SW 1271 (cell line): ENCODE results near the gene FAM181A.

Experiments
- DNase-seq, 2 experiments: peaks; one replicate each; lab custom pipeline; 2025; lab: John Stamatoyannopoulos, UW

The FAM181A gene

GRCh38 chr14:93926873-93927799, at the start of gene FAM181A:
Gene FAM181A, plus strand, starts transcription at chr14:93927344. Its CDS starts 942 bp downstream, at chr14:93928286.
- no peak for DNase-seq

- DNase-seq: no peak
Observed at GRCh38 chr14:93878212-93878611, 48.9 kb upstream of the FAM181A start.

- no peak for DNase-seq
Observed at GRCh38 chr14:93878871-93879270, 48.3 kb upstream of the FAM181A start.

GRCh38 chr14:93879362-93879983, 47.7 kb upstream of the FAM181A start:
- no peak for DNase-seq

- no peak for DNase-seq
Observed at GRCh38 chr14:93880021-93880820, 46.9 kb upstream of the FAM181A start.

DNA sequence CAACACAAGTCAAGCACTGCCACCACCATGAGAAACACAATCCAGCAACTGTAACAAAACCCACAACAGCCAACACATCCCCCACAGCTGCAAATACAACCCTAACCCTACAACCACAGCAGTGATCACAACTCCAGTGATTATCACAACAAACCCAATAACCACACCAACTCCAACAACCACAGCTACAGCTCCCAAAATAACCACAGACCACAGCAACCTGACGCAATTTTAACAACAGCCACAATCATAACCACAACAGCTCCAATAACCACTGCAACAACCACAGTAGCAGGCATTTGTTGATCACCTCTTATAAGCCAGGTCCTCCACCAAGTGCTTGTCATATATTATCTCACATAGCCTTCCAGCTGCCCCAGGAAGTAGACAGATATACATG, 42.2 kb upstream of the FAM181A start:
- DNase-seq: no peak

DNA sequence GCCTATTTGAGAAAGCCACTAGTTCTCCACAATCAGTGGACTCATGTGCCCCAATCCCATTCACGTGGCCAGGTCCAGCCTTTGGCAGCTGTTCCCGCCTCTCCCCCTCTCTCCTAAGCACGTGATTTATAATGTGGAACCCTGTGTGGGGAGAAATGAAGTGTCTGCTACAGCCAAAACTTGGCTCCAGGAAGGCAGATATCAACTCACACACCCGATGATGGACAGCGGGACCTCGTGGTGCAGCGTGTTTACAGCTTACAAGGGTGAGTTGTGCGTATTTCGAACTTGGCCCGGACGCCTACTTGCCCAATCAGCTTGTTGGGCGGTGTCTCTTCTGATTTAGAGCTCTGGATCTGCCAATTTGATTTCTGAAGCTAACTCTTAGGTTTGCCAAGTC, 38.1 kb upstream of the FAM181A start:
- DNase-seq: no peak

DNA sequence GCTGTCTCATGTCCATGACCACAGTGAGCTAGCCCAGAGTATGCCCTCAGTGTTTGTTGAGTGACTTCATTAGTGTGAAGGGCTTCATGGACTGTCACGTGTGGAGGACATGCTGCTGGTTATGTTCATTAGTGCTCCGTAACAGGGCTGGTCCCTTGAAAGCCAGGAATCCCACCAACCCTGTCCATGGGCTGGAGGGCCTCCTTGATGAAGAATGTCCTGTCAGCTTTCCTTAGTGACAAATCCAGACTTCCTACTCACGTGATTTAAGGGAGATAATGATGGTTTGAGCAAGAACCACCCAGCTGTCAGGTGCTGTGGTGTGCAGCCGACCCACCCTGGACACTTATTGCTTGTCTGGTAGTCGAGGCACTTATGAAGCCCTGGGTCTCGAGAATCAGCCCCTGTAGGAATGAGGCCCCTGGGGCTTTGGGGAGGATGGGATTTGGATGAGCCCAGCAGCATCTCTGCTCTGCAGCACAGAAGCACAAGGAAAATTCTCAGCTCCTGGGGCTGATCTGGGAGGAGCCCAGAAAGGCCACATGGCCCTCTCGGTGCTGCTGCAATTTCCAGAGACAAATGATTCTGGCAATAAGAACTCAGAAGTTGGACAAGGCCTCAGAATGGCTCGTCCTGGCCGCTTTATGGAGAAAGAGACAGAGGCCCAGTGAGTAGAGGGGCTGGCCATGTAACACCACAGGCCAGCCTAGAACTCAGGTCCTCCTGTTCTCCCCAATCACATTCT, 37.2 kb upstream of the FAM181A start:
- no peak for DNase-seq

GRCh38 chr14:93891756-93892504, 35.2 kb upstream of the FAM181A start:
- DNase-seq: no peak

DNA sequence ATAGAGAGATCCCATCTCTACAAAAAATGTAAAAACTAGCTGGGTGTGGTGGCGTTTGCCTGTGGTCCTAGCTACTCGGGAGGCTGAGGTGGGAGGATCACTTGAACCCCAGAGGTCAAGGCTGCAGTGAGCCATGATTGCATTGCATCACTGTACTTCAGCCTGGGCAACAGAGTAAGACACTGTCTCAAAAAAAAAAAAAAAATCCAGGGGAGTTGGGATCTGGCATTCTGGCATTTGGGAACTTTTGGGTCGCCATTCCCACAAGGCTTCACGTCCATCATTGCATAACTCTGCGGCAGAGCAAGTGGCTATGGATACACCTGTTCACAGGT, 34.7 kb upstream of the FAM181A start:
- no peak for DNase-seq

DNA sequence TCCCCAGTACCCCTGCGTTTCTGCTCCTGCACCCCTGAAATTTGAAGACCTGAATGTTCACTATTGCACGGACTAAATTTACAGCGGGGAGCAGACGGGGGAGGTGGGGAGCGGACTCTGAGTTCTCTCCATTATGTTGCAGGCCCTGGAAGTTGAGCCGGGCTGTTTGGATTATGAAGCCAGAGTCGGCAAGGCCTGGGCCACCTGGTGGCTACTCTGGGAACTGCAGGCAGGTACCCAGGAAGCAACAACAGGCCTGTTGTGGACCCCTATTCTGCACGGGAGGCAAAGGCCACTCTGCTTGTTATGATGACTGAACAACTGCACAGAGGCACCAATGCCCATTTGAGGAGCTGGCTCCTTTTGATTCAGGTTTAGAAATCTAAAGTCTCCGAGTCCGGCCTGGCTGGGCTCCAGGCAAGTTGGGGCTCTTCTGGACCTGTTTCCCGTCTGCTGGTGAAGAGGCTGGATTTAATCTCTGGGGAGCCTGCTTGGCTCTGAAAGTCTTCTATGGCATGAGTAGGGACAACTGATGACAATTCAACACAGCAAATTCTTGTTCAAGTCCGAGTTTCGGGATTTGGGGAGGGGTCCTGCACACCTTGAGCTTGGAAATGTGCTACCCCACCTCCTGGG, 34.1 kb upstream of the FAM181A start:
- peak in 1 of 2 experiments; percentile 22 for DNase-seq

GRCh38 chr14:93893661-93894261, 33.4 kb upstream of the FAM181A start:
- DNase-seq: no peak

DNA sequence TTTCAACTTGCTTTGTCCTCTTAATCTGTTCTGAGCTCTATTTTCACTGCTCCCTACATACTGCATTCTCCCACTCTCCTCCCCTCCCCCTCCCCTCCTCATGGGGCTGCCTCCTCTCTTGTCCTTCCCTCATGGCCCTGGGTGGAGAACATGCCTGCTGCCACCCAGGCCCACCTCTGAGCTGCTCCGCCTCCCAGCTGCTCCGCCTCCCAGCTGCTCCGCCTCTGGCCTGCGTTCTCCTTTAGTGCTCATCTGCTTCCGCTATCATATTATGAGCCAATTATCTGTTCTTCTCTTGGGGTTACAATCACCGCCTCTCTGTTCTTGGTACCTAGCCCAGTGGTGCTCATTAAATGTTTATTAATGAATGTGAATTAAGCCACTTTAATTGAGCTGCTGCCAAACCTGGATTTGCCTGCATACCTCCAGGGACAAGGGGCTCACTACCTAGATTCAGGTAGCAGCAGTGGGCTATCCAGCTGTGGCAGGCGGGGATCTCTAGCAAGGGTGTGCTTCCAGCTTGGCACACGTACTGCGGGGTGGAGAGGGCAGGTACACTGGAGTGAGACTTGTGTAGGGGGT, 32.0 kb upstream of the FAM181A start:
- no peak for DNase-seq

- DNase-seq: no peak
Observed at GRCh38 chr14:93897476-93897845, 29.7 kb upstream of the FAM181A start.

GRCh38 chr14:93898081-93898611, 29.0 kb upstream of the FAM181A start:
- DNase-seq: no peak

DNA sequence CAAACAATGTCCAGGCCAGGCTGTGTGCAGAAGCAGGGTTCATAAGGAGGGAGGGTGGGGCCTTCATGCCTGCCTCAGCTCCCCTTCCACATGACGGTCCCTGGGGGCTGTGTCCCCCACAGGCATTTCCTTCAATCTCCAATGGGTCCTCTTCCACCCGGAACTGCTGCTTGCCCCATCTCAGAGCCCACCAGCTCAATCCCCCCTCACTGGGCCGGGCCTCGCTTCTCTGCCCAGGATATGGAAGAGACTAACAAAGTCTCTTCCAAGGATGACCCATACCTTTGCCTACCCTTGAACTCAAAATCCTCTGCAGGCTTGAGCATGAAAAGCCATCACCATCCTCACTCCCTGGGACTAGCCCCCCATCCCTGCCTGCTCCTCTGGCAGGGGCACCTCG, 28.4 kb upstream of the FAM181A start:
- no peak for DNase-seq

- no peak for DNase-seq
Observed at GRCh38 chr14:93901813-93902212, 25.3 kb upstream of the FAM181A start.

DNA sequence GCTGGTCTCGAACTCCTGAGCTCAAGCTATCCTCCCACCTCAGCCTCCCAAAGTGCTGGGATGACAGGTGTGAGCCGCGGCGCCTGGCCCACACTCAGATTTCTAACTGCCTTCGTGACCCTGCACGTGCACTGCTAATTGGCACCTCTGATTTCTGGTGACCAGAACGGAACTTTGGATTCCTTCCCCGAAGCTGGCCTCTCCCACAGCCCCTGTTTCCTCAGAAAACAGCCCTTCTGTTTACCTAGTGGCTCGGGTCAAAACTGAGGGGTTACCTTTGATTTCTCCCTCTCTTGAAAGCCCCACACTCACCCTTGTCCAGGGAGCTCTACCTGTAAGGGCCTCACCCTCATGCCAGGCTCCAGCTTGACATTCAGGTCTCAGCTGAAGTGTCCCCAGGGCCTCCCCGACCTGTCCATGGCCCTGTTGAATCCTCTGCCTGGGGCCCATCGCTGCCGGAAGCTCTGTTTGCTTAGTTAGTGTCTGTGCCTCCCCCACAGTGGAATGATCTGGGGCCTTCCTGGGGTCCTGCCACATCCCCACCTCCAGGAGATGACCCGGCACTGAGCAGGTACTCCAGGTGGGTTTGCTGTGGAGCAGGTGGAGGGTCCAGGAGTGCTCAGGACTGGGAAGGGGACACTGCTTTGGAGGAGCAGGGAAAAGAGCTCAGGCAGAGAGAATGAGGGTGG, 24.4 kb upstream of the FAM181A start:
- DNase-seq: no peak
